ENCODE measurements around the gene MRPL43.

DNA sequence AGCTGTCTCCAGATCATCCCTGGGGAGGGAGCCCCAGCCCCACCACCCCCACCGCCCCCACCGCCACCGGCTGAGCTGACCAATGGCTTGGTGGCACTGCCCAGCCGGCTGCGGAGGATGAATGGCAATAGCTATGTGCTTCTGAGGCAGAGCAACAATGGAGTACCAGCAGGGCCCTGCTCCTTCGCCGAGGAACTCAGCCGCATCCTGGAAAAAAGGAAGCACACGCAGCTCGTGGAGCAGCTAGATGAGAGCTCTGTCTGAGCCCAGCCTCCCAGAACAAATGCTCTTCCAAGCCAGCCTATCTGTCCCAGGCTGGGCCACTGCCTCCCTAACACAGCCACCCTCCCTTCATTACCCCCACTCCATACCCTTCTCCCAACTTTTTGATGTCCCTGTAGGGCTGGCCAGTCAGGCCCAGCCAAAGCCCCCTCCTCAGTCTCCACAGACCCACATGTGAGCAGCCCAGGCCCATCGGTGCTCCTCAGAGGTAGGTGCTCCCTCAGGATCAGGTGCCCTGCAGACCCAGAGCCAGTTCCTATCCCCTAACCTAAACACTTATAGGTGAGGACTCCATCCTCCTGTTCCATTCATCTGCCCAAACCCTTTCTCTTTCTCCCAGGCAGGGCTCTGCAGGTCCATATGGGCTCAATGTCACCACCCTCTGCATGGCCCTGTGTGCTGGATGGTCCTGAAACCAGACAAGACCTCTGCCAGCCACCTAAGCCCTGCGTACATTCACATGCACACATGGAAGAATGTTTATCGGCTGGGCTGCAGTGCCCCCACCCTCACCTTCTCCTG, 3.2 kb downstream of the MRPL43 start:
- TF ChIP-seq, protein P1, sequence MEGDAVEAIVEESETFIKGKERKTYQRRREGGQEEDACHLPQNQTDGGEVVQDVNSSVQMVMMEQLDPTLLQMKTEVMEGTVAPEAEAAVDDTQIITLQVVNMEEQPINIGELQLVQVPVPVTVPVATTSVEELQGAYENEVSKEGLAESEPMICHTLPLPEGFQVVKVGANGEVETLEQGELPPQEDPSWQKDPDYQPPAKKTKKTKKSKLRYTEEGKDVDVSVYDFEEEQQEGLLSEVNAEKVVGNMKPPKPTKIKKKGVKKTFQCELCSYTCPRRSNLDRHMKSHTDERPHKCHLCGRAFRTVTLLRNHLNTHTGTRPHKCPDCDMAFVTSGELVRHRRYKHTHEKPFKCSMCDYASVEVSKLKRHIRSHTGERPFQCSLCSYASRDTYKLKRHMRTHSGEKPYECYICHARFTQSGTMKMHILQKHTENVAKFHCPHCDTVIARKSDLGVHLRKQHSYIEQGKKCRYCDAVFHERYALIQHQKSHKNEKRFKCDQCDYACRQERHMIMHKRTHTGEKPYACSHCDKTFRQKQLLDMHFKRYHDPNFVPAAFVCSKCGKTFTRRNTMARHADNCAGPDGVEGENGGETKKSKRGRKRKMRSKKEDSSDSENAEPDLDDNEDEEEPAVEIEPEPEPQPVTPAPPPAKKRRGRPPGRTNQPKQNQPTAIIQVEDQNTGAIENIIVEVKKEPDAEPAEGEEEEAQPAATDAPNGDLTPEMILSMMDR (IDR thresholded peaks at IDR 0.05; ENCODE audit: insufficient read depth, low read length): no peak
- no peak for TF ChIP-seq POLR2AphosphoS5 (IDR thresholded peaks at IDR 0.05; ENCODE audit: low read depth)
- TF ChIP-seq, protein P2, sequence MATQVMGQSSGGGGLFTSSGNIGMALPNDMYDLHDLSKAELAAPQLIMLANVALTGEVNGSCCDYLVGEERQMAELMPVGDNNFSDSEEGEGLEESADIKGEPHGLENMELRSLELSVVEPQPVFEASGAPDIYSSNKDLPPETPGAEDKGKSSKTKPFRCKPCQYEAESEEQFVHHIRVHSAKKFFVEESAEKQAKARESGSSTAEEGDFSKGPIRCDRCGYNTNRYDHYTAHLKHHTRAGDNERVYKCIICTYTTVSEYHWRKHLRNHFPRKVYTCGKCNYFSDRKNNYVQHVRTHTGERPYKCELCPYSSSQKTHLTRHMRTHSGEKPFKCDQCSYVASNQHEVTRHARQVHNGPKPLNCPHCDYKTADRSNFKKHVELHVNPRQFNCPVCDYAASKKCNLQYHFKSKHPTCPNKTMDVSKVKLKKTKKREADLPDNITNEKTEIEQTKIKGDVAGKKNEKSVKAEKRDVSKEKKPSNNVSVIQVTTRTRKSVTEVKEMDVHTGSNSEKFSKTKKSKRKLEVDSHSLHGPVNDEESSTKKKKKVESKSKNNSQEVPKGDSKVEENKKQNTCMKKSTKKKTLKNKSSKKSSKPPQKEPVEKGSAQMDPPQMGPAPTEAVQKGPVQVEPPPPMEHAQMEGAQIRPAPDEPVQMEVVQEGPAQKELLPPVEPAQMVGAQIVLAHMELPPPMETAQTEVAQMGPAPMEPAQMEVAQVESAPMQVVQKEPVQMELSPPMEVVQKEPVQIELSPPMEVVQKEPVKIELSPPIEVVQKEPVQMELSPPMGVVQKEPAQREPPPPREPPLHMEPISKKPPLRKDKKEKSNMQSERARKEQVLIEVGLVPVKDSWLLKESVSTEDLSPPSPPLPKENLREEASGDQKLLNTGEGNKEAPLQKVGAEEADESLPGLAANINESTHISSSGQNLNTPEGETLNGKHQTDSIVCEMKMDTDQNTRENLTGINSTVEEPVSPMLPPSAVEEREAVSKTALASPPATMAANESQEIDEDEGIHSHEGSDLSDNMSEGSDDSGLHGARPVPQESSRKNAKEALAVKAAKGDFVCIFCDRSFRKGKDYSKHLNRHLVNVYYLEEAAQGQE (IDR thresholded peaks at IDR 0.05; ENCODE audit: insufficient replicate concordance, low read depth): no peak

All from HL-60 (cell line).